DMS79 treated with DMSO at 0.1 percent for 48 hours (cell line): ENCODE measurements around the gene NINJ2.
"Not testable (repeated sequence)": the region's sequence is repeated elsewhere in the genome, so short reads cannot be mapped to it uniquely, and the experiment has no call there.

ENCODE experiments used
- DNase-seq: peaks from one replicate; lab custom pipeline; 2025; lab: John Stamatoyannopoulos, UW

NINJ2 gene

DNA sequence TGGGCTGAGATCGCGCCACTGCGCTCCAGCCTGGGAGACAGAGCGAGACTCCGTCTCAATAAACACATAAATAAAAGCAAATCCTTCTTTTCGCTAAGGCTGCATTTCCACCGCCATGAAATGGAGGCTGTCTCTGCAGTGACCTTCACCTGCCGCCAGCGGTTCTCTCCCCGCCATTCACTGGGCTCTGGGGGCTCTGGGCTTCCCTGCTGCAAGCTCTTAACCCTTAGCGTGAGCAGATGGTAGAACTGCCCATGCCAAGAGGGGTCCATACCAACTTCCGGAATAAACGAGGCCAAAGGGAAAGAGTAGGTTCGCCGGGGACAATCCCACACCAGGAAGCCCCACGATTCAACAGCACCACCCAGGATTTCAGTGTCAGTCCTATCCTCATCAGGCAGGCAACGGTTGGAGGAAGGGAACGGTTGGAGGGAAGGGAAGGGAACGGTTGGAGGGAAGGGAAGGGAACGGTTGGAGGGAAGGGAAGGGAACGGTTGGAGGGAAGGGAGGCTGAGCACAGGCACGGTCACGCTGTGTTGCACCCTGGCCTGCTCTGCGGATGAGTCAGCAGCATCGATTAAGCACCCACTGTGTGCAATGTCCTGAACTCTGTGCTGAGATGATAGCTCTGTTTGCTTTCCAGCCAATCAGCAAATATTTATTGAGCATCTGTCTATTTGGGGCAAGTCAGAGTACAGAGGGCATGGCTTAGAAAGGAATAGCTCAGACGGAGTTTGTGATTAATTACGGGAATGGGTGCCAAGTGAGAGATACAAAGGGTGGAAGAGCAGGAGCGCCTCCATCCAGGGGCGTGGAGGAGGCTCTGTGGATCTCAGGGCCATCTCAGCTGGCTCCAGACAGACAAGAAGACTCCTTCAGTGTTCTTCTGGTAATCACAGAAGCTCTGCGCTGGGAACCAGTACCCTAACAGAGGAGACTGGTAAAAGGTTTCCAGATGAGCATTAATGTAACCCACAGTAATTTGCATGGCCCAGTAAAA is 77.9 kb downstream of the NINJ2 start:
- DNase-seq: no peak

DNA sequence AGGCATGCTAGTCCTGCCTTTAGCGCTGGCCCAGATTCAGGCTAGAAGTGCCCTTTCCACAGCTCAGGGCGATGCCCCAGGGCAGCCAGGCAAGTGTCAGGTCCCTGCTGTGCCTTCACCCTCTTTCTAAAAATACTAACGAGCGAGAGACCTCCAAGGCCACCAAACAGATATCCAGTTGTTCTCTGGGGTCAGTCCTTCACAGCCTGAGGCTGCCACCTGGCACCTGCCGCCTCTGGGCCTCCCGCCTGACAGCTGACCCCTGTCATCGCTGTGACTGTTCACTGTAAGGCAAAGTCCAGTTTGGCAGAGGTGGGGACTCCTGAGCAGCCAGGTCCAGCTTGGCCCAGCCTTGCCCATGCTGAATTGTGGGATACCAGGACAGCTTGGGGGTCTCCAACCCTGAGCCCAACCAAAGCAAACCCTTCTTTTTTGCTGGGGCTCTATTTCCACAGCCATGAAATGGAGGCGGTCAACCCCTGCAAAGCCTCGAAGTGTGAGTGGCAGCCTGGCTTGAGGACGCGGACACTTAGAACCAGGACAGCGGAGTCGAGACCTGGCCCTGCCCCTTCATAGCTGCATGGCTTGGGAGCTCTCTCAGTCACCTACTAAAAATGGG is 79.9 kb downstream of the NINJ2 start:
- no peak for DNase-seq

DNA sequence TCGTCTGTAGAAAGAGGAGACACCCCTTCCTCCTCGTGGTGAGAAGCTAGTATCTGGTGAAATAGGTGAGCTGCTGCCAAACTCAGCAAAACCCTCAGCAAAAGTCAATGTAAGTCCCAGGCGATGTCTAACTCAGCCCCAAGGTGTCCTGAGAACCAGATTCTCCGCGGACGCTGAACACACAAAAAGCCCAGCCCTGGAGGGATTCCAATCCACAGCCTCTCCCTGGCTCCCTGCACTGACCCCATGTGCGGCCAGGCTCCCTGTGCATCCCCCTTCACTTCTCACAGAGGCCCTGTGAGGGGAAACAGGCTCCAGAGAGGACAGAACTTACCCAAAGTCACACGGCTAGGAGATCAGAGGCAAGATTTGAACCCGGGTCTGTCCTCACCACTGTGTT is 81.5 kb downstream of the NINJ2 start:
- DNase-seq: no peak

DNA sequence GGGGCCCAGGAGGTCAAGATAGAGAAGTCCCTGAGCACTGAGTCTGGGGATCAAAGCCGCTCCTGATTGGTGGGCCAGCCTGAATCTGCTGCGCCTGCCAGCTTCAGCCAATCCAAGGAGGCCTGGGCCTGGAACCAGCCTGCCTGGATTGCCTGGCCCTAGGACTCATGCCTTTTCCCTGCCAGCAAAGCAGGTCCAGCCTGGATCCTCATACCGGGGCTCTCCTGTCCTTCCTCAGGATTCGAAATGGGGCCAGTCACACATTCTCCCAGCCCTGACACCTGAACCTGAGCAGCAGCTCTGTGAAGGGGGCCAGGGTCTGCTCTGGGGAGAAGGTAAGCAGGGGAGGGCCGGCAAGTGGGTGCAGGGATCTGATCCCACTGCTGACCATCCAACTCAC is 81.9 kb downstream of the NINJ2 start:
- DNase-seq: no peak

DNA sequence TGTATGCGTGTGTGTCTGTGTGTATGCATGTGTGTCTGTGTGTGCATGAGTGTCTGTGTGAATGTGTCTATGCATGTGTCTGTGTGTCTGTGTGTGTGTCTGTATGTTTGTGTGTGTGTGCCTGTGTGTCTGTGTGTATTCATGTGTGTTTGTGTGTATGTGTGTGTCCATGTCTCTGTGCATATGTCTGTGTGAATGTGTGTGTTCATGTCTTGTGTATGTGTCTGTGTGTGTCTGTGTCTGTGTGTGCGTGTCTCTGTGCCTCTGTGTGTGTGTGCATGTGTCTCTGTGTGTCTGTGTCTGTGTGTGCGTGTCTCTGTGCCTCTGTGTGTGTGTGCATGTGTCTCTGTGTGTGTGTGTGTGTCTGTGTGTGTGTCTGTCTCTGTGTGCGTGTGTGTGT is 82.4 kb downstream of the NINJ2 start:
- no peak for DNase-seq

DNA sequence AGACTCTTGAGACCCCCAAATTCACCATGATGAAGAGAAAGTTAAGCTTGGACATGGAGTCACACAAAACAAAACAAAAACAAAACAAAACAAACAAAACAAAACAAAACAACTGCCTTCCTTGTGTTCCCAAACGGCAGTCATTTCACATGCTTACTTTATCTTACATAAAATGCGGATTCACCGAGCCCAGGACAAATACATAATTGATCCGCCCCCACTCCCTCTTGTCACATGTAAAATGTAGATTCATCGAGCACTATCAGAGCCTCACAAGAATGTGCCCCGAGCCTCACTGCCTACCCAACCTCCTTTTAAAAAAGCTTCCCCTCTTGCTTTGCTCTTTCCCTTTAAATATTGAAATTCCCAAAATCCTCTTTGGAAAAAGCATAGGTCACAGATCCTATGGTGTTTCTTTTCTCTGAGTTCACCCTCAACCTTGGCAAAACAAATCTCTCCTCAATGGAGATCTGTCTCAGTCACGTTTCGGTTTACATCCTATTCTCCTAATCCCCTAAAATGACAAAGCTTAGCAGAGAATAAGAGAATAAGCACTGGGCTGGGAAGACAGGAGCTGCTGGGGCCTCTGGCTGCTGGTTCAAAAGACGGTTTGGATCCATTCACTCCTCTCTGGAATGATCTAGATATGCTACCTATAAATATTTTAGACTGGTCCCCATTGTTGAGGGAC is 83.7 kb downstream of the NINJ2 start:
- no peak for DNase-seq

DNA sequence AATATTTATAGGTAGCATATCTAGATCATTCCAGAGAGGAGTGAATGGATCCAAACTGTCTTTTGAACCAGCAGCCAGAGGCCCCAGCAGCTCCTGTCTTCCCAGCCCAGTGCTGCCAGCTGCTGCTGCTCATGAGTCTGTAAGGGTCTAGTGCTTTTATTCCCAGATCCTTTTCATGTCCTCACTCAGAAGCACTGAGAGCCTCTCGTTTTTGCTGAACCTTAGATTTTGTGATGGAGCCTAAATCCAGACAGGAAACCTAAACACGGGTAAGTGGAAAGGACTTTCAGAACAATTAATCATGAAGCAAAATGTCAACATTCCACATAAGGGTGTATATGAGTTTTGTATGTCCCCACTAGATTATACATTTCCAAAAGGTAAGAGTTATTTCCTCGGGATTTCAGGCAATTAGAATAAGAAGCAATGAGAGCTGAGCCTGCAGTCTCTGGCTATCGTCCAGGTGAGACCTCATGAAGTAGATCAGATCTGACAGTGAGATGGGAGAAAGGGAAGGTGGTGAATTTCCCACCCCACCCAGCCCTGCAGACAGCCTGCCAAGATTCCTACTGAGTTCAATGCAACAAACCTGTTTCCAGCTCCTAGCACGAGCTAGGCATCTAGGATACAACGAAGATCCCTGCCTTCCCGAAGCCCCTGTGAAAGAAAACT is 84.4 kb downstream of the NINJ2 start:
- DNase-seq: peak; percentile 81

DNA sequence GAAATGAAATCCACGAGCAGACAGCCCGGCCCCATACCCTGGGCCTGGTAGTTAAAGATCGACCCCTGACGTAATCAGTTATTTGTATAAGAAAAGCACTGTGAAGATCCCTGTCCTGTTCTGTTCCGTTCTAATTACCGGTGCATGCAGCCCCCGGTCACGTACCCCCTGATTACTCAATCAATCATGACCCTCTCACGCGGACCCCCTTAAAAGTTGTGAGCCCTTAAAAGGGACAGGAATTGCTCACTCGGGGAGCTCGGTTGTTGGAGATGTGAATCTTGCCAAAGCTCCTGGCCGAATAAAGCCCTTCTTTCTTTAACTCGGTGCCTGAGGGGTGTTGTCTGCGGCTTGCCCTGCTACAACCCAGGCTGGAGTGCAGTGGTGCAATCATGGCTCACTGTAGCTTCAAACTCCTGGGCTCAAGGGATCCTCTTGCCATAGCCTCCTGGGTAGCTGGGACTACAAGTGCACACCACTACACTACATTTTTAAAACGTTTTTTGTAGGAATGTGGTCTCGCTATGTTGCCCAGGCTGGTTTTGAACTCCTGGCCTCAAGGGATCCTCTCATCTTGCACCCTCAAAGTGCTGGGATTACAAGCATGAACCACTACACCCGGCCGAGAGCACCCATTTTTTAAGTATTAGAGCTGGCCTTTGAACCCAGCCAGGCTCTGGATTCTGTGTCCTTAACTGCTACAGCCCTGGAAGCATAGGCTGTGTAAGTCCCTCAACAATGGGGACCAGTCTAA is 85.1 kb downstream of the NINJ2 start:
- not testable (repeated sequence) for DNase-seq

DNA sequence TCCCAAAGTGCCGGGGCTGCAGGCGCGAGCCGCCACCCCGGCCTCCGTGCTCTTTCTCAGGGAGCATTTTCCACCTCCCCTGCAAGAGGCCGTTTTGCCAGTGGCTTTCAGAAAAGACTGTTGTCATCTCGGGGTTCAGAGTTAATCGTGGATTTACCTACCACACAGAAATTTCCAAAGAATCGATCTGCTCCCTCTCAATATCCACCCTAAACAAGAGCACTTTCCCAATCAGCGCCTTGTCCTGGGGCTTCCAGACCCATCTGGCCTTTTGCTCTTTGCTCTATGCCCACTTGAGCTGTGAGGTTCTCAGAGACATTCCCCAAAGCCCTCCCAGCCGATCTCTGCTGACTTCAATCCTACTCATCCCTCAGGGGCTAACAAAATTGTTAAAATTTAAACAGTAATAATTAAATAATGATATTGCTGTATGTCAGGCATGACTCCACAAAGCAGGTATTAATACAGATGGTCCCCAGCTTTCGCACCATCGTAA is 86.6 kb downstream of the NINJ2 start:
- DNase-seq: no peak

DNA sequence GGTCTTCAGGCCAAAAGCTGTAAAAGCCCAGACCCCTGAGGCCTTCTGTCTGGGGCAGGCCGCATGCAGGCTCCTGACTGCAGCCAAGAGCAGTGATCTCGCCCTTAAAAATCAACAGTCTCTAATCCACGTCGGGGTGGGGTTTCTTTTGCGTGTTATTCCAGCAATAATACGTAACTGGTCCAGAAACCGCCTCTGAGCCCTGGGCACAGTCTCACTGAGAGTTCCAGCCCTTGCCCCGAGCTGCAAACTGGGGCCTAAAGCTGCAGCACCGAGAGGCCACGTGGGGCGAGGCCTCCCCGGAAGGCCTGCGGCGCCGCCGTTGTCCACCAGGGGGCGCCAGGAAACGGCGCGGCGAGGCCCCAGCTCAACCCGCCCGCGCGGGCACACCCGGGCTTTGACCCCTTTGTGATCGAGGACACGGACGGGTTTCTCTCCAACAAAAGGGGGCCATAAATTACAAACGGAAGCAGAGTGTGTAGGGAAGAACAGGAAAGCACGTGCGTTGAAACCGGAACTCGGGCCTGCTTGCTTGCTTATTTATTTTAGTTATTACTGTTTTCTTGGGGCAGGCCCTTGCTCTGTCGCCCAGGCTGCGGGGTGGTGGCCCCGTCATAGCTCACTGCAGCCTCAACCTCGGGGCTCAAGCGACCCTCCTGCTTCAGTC is 87.2 kb downstream of the NINJ2 start:
- DNase-seq: no peak

DNA sequence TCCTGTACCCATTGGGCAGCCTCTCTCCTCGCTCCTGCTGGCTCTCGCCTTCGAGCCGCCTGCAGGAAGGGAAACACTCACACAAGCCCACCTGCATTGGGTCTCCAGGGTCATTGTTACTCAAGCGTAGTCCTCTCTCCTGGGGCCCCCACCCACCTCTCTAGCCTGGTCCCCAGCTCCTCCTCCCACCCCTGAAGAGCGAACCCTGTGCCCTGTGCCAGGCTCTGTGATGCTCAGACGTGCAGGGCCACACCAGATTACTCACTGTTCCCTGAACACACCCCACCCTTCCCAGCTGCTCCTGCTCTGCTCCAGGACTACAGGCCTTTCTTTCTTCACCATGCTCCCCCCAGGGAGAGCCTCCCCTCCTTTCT is 88.1 kb downstream of the NINJ2 start:
- DNase-seq: no peak

DNA sequence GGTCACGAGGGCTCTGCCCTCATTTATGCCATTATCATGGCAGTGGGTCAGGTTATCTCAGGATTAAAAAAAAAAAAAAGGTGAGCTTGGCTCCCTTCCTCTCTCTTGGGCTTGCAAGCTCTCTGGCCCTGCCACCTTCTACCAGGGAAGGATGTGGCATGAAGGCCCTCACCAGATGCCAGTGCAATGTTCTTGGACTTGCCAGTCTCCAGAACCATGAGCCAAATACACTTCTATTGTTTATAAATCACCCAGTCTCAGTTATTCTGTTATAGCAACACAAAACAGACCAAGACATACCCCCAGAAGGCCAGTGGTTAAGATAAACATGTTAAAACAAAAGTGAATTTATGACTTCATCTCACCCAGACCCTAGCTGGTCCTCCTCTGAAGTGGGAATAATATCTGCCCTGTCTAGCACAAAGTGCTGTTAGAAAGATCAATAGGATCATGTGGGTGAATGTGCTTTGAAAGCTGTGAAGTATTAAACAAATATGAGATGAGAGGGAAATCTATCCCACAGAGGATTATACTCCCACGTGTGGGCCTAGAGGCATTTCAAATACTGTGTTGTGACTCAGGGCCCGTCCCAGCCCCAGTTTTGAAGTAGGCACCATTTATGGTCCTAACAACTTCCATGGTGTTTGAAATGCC is 88.6 kb downstream of the NINJ2 start:
- no peak for DNase-seq

DNA sequence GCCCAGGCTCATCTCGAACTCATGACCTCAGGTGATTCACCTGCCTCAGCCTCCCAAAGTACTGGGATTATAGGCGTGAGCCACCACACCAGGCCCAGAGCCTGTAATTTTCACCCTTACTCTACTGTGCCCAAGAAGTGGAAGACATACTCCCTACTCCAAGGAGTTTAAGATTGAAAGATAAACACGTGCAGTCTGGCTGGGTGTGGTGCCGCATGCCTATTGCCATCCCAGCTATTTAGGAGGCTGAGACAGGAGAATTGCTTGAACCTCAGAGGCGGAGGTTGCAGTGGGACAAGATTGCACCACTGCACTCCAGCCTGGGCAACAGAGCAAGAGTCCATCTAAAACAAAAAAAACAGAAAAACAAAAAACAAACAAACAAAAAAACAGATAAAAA is 90.0 kb downstream of the NINJ2 start:
- no peak for DNase-seq

DNA sequence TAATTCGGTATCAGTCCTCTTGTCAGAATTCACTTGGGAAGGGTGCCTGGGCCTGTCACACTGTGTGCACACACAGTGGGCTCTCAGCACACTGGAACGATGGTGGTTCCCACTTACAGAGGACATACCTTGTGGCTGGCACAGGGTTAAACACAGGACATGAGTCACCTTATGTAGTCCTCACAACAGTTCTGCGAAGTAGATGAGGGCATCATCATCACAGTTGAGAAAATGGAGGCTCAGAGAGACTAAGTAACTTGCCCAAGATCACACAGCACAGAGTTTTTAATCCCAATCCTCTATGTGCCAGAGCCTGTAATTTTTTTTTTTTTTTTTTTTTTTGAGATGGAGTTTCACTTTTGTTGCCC is 90.7 kb downstream of the NINJ2 start:
- DNase-seq: no peak

DNA sequence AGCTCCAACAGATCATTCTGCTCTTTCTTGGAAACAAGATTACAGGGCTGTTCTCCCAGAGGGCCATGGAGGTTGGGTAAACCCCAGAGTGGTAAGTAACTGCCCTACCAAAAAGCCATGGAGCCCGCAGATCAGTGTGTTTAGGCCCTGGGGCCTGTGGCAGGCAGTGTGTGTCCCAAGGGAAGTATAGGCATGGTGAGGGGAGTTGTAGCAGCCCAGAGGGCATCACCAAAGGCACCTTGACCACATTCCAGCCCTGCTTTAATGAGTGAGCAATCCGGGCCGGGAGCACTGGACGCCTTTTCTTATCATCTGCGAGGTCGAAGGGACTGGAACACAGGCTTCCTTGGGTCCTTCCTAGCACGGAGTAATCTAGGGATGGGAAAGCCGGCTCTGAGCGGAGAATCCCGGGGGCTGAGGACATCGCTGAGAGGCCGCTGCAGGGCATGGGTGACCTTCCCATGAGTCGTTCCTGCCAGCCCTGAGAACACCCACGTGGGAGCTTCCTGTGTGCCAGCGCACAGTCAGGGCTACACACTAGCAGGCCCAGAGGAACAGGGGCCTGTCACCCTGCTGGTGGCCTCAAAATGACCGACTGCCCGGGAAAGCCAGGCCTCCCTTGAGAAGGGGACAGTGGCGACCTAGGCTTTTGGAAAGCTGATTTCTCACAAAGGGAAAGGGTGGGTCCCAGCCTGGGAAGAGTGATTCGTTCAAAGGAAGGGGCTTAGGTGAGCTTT is 91.3 kb downstream of the NINJ2 start:
- no peak for DNase-seq

DNA sequence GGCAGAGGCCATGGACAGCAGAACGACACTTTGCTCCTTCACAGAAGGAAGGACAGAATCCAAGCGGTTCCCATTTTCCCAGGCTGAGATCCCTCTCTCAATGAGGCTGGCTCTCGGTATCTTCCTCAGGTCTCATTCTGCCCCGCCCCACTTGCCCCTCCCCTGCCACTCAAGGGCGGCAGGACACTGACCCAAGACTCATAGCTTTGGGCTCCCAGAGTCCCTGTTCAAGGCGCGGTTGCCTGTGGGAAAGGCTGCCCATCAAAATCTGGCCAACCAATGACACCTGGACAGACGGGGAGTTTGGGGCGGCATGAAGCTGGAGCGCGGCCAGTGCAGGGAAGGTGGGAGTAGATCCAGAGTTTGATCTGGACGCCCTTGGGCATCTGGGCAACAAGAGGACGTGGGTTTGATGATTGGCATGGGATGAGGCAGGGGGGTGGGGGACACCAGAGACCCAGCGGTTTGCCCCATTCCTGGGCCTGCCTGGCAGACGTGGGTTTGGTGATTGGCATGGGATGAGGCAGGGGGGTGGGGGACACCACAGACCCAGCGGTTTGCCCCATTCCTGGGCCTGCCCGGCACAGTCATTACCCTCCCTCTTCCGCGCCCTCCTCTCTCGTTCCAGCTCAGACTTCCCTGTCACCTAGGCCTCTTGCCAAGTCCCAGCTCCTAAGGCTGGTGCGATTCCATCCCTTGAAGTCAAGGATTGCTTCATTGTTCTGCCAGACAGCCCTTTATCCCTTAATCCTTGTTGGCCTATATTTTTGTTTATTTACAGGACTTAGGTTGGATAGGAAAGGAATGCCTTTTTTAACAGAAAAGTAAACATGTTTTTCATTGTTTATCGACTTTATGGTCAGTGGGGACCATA is 92.1 kb downstream of the NINJ2 start:
- no peak for DNase-seq

DNA sequence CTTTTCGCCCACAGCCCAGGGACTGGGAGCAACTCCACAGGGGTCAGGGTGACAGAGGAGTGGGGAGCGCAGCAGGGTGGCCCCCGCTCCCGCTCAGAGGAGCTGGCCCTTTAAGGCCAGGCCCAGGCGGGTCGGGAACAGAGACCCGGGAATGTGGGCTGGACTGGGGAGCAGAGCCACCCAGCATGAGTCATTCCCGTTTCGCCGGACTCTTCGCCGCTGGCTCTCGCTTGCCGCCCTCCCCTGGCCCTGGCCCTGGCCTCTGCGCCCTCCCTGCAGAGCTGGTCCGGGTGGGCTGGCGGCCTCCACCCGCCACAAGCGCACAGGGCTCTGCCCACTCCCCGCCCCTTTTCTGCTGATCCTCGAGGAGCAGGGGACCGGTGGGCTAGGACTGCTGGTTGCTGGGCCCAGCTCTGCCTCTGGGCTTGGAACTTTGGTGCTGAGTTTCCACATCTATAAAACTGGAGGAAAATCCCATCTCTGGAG is 92.8 kb downstream of the NINJ2 start:
- no peak for DNase-seq

DNA sequence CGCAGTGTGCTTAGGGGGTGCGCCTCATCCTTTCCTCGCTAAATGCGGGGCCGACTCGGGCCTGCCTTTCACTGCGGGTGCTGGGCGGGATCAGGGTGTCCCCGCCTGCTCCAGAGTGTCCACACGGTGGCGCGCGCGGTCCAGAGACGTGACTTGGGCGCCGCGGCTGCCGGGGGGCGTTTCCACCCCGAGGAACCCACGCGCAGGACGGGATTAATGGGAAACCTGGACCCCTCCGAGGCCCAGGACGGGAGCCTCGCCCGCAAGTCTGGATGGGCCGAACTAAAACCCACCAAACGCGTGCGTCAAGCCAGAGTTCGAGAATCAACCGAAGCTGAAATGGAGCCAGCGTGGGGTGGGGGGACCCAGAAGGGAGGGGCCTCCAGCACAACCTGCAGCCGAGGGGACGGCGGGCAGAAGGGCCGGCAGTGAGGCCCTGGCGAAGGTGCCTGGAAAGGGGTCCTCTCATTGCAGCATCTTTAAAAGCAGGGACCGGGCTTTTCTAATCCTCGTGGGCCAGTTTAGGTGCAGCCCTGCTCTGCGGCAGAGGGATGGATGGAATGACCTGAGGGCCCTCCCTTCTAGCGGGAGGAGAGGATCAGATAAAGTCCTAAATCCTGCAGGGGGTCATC is 93.3 kb downstream of the NINJ2 start:
- peak; percentile 74 for DNase-seq
